Stimulated activated CD4-positive, alpha-beta T cell treated with anti-CD3 and anti-CD28 coated beads, Interleukin-2, amount 100 ng/mL, for 4 hours (primary cell): Measurements from ENCODE around the gene ATP2C2.
"Not testable (repeated sequence)": the region's sequence is repeated elsewhere in the genome, so short reads cannot be mapped to it uniquely, and the experiment has no call there.

Source experiments
- DNase-seq: peaks from one replicate; pipeline ENCODE4 v3.0.0-alpha.2; 2020; ENCODE audit warnings: low read depth

The ATP2C2 gene

GRCh38 chr16:84396537-84397008 lies 28.2 kb downstream of the ATP2C2 start:
- no peak for DNase-seq

- DNase-seq, result no peak
Observed at GRCh38 chr16:84397090-84397489, 28.8 kb downstream of the ATP2C2 start.

GRCh38 chr16:84398701-84399100 lies 30.4 kb downstream of the ATP2C2 start:
- DNase-seq, result no peak

GRCh38 chr16:84399912-84400311 lies 31.6 kb downstream of the ATP2C2 start:
- not testable (repeated sequence) for DNase-seq

- DNase-seq, result not testable (repeated sequence)
Observed at GRCh38 chr16:84403435-84403834, 35.1 kb downstream of the ATP2C2 start.

- no peak for DNase-seq
Observed at GRCh38 chr16:84404324-84404723, 36.0 kb downstream of the ATP2C2 start.

- DNase-seq, result no peak
Observed at GRCh38 chr16:84404936-84405639, 36.8 kb downstream of the ATP2C2 start.

- DNase-seq, result no peak
Observed at GRCh38 chr16:84406006-84406963, 37.9 kb downstream of the ATP2C2 start.

- DNase-seq, result no peak
Observed at GRCh38 chr16:84407588-84408313, 39.4 kb downstream of the ATP2C2 start.

GRCh38 chr16:84408314-84408690 lies 40.0 kb downstream of the ATP2C2 start:
- DNase-seq, result no peak

GRCh38 chr16:84408856-84409255 lies 40.5 kb downstream of the ATP2C2 start:
- DNase-seq, result no peak

GRCh38 chr16:84410361-84411138 lies 42.2 kb downstream of the ATP2C2 start:
- no peak for DNase-seq

GRCh38 chr16:84411768-84412167 lies 43.4 kb downstream of the ATP2C2 start:
- no peak for DNase-seq

GRCh38 chr16:84412262-84412661 lies 43.9 kb downstream of the ATP2C2 start:
- no peak for DNase-seq

GRCh38 chr16:84413244-84414004 lies 45.1 kb downstream of the ATP2C2 start:
- no peak for DNase-seq

GRCh38 chr16:84414789-84415326 lies 46.5 kb downstream of the ATP2C2 start:
- no peak for DNase-seq

- no peak for DNase-seq
Observed at GRCh38 chr16:84416407-84417321, 48.3 kb downstream of the ATP2C2 start.

- DNase-seq, result no peak
Observed at GRCh38 chr16:84418056-84418849, 49.9 kb downstream of the ATP2C2 start.

- no peak for DNase-seq
Observed at GRCh38 chr16:84419730-84420129, 51.4 kb downstream of the ATP2C2 start.
